GM18511 (cell line): ENCODE data around the gene KLRG1.

ENCODE experiments used
- ATAC-seq: cut with Tn5 transposase; IDR thresholded peaks from one replicate; pipeline ENCODE4 v1.9.1; 2021; ENCODE audit warnings: mild to moderate bottlenecking, moderate library complexity; ENCODE audit not compliant: unreplicated experiment

Gene KLRG1

GRCh38 chr12:8985213-8985754 is 4.1 kb upstream of the KLRG1 start:
- no peak for ATAC-seq

- ATAC-seq, result no peak
Observed at GRCh38 chr12:8987163-8987562, 2.2 kb upstream of the KLRG1 start.

GRCh38 chr12:8987685-8988084 is 1.7 kb upstream of the KLRG1 start:
- no peak for ATAC-seq

- no peak for ATAC-seq
Observed at GRCh38 chr12:8991371-8992345, 2.3 kb downstream of the KLRG1 start.

- ATAC-seq, result no peak
Observed at GRCh38 chr12:8993827-8994226, 4.5 kb downstream of the KLRG1 start.

GRCh38 chr12:8995021-8995775 is 5.9 kb downstream of the KLRG1 start:
- no peak for ATAC-seq

GRCh38 chr12:8996682-8997405 is 7.5 kb downstream of the KLRG1 start:
- ATAC-seq, result peak; percentile 99

- ATAC-seq, result no peak
Observed at GRCh38 chr12:9001233-9001632, 11.9 kb downstream of the KLRG1 start.

- ATAC-seq, result no peak
Observed at GRCh38 chr12:9002335-9002734, 13.0 kb downstream of the KLRG1 start.

GRCh38 chr12:9022592-9022991 is 33.2 kb downstream of the KLRG1 start:
- no peak for ATAC-seq

GRCh38 chr12:9024512-9024911 is 35.2 kb downstream of the KLRG1 start:
- no peak for ATAC-seq

- ATAC-seq, result no peak
Observed at GRCh38 chr12:9027161-9028059, 38.1 kb downstream of the KLRG1 start.

- ATAC-seq, result no peak
Observed at GRCh38 chr12:9030776-9031175, 41.4 kb downstream of the KLRG1 start.

- ATAC-seq, result no peak
Observed at GRCh38 chr12:9032202-9032964, 43.0 kb downstream of the KLRG1 start.

- no peak for ATAC-seq
Observed at GRCh38 chr12:9033265-9033887, 44.0 kb downstream of the KLRG1 start.

- ATAC-seq, result no peak
Observed at GRCh38 chr12:9034095-9034494, 44.7 kb downstream of the KLRG1 start.

GRCh38 chr12:9036227-9036626 is 46.9 kb downstream of the KLRG1 start:
- no peak for ATAC-seq

GRCh38 chr12:9037431-9037830 is 48.1 kb downstream of the KLRG1 start:
- no peak for ATAC-seq
